Ishikawa (cell line): ENCODE measurements around the gene HES6.

Experiments used
- CEBPB ChIP-seq: IDR thresholded peaks from 2 replicates; pipeline ENCODE4 v1.6.1; 2012
- CREB1 ChIP-seq: IDR thresholded peaks from 2 replicates; pipeline ENCODE4 v1.6.1; 2012; ENCODE audit warnings: low read depth
- EGR1 ChIP-seq: IDR thresholded peaks from 2 replicates; pipeline ENCODE4 v1.6.1; 2012
- EP300 ChIP-seq: IDR thresholded peaks from 2 replicates; pipeline ENCODE4 v1.6.1; 2012; ENCODE audit warnings: borderline replicate concordance
- NFIC ChIP-seq: IDR thresholded peaks from 2 replicates; pipeline ENCODE4 v1.6.1; 2012
- RAD21 ChIP-seq: IDR thresholded peaks from 2 replicates; pipeline ENCODE4 v1.6.1; 2012; ENCODE audit warnings: low read depth
- TAF1 ChIP-seq: IDR thresholded peaks from 2 replicates; pipeline ENCODE4 v1.6.1; 2012; ENCODE audit warnings: low read depth, mild to moderate bottlenecking
- TCF12 ChIP-seq: IDR thresholded peaks from 2 replicates; pipeline ENCODE4 v1.6.1; 2012; ENCODE audit warnings: low read depth
- ZBTB7A ChIP-seq: IDR thresholded peaks from 2 replicates; pipeline ENCODE4 v1.6.1; 2012; ENCODE audit warnings: low read depth
- TF ChIP-seq, protein P1 (sequence below): IDR thresholded peaks from 2 replicates; pipeline ENCODE4 v1.6.1; 2012; ENCODE audit warnings: low read depth, mild to moderate bottlenecking
- TF ChIP-seq, protein P2 (sequence below): IDR thresholded peaks from 2 replicates; pipeline ENCODE4 v1.6.1; 2012
- TF ChIP-seq, protein P3 (sequence below): IDR thresholded peaks from 2 replicates; pipeline ENCODE4 v1.6.1; 2012

DNA sequence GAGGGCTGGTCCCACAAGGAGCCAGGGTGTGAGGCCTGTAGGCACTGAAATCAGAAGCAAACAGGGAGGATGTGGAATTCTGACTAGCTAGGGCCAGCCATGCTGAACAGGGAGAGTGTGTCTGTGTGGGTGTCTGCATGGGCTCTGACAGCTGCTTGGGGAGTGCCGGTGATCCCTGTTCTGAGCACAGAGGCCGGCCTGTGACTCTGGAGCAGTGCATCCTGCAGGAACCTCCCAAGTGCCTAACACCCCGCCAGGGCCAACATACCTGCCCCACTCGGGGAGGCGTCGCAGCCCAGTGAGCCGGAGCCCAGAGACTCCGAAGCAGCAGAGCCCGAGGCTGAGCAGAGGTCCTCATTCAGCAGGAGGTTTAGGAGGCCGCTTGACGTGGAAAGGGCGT, 11.5 kb upstream of the HES6 start:
- TF ChIP-seq EP300 (no peak), CEBPB (no peak), RAD21 (no peak), EGR1 (no peak), ZBTB7A (no peak), TAF1 (no peak), NFIC (no peak), CREB1 (no peak), TCF12 (no peak)
- TF ChIP-seq, protein P1, sequence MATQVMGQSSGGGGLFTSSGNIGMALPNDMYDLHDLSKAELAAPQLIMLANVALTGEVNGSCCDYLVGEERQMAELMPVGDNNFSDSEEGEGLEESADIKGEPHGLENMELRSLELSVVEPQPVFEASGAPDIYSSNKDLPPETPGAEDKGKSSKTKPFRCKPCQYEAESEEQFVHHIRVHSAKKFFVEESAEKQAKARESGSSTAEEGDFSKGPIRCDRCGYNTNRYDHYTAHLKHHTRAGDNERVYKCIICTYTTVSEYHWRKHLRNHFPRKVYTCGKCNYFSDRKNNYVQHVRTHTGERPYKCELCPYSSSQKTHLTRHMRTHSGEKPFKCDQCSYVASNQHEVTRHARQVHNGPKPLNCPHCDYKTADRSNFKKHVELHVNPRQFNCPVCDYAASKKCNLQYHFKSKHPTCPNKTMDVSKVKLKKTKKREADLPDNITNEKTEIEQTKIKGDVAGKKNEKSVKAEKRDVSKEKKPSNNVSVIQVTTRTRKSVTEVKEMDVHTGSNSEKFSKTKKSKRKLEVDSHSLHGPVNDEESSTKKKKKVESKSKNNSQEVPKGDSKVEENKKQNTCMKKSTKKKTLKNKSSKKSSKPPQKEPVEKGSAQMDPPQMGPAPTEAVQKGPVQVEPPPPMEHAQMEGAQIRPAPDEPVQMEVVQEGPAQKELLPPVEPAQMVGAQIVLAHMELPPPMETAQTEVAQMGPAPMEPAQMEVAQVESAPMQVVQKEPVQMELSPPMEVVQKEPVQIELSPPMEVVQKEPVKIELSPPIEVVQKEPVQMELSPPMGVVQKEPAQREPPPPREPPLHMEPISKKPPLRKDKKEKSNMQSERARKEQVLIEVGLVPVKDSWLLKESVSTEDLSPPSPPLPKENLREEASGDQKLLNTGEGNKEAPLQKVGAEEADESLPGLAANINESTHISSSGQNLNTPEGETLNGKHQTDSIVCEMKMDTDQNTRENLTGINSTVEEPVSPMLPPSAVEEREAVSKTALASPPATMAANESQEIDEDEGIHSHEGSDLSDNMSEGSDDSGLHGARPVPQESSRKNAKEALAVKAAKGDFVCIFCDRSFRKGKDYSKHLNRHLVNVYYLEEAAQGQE = no peak
- TF ChIP-seq, protein P2, sequence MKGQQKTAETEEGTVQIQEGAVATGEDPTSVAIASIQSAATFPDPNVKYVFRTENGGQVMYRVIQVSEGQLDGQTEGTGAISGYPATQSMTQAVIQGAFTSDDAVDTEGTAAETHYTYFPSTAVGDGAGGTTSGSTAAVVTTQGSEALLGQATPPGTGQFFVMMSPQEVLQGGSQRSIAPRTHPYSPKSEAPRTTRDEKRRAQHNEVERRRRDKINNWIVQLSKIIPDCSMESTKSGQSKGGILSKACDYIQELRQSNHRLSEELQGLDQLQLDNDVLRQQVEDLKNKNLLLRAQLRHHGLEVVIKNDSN = no peak
- TF ChIP-seq, protein P3, sequence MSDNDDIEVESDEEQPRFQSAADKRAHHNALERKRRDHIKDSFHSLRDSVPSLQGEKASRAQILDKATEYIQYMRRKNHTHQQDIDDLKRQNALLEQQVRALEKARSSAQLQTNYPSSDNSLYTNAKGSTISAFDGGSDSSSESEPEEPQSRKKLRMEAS = no peak
